Kidney glomerular epithelial cell (primary cell): ENCODE data around the gene FAM163B.
A peak's percentile ranks its signal among the peaks of the same experiment; 100 is the strongest.

Experiments used
- DNase-seq: peaks from one replicate; lab custom pipeline; 2025; lab: John Stamatoyannopoulos, UW

Gene FAM163B

GRCh38 chr9:133543772-133544467 lies 65.3 kb downstream of the FAM163B start:
- no peak for DNase-seq

- DNase-seq = no peak
Measured at GRCh38 chr9:133542002-133542401, 67.2 kb downstream of the FAM163B start.

GRCh38 chr9:133540698-133541025 lies 68.5 kb downstream of the FAM163B start:
- DNase-seq = no peak

- no peak for DNase-seq
Measured at GRCh38 chr9:133539991-133540697, 69.0 kb downstream of the FAM163B start.

- DNase-seq = no peak
Measured at GRCh38 chr9:133538851-133539833, 70.0 kb downstream of the FAM163B start.

- no peak for DNase-seq
Measured at GRCh38 chr9:133538176-133538575, 71.0 kb downstream of the FAM163B start.

GRCh38 chr9:133537257-133537656 lies 71.9 kb downstream of the FAM163B start:
- DNase-seq = no peak

- DNase-seq = no peak
Measured at GRCh38 chr9:133536536-133536935, 72.7 kb downstream of the FAM163B start.

GRCh38 chr9:133536080-133536479 lies 73.1 kb downstream of the FAM163B start:
- DNase-seq = no peak

- DNase-seq = no peak
Measured at GRCh38 chr9:133535306-133535877, 73.8 kb downstream of the FAM163B start.

GRCh38 chr9:133534346-133535291 lies 74.6 kb downstream of the FAM163B start, which contains the start of gene ADAMTSL2:
TSS of gene ADAMTSL2 (plus strand) at chr9:133534704. CDS start at chr9:133536713, 2,009 bp downstream.
- peak; percentile 45 for DNase-seq

- DNase-seq = no peak
Measured at GRCh38 chr9:133533857-133534256, 75.3 kb downstream of the FAM163B start.

GRCh38 chr9:133532937-133533668 lies 76.1 kb downstream of the FAM163B start:
- DNase-seq = no peak

GRCh38 chr9:133531293-133531692 lies 77.9 kb downstream of the FAM163B start:
- DNase-seq = no peak

GRCh38 chr9:133529874-133530273 lies 79.3 kb downstream of the FAM163B start:
- DNase-seq = no peak

- DNase-seq = no peak
Measured at GRCh38 chr9:133529457-133529856, 79.7 kb downstream of the FAM163B start.

- no peak for DNase-seq
Measured at GRCh38 chr9:133528876-133529241, 80.3 kb downstream of the FAM163B start.

GRCh38 chr9:133528001-133528875 lies 81.0 kb downstream of the FAM163B start:
- no peak for DNase-seq

- no peak for DNase-seq
Measured at GRCh38 chr9:133527444-133527920, 81.7 kb downstream of the FAM163B start.
